Stomach (tissue), 9 donors: Measurements from ENCODE around the gene DCLRE1A. TPM values are rescaled to one million over a fixed set of nuclear protein-coding genes. Genes with fewer than 3 reads are reported as not detected.
"Not testable (repeated sequence)": the region's sequence is repeated elsewhere in the genome, so short reads cannot be mapped to it uniquely, and the experiment has no call there.

Experiments
- DNase-seq, 2 donors: peaks; one replicate each; pipeline versions ENCODE4 v3.0.0 to v3.0.0-alpha.2; 2013 to 2019
- H3K27ac ChIP-seq, 5 donors: fragments of 200-600 bp in 4 of 5; sonication (generic) in 4 of 5; one replicate each; pipeline ENCODE4 v1.5.1; 2013 to 2019; ENCODE audit warnings: mild to moderate bottlenecking in 1 of 5, moderate library complexity in 1 of 5
- H3K27me3 ChIP-seq, 3 donors: fragments of 200-600 bp; sonication (generic); one replicate each; pipeline ENCODE4 v1.5.1; 2017 to 2019; ENCODE audit warnings: mixed run types in 1 of 3
- H3K36me3 ChIP-seq, 4 donors: fragments of 200-600 bp; sonication (generic); 1 replicate in 3 of 4; 2 replicates in 1 of 4; pipeline ENCODE4 v1.5.1; 2016 to 2019
- H3K4me1 ChIP-seq, 4 donors: fragments of 200-600 bp; sonication (generic); one replicate each; pipeline ENCODE4 v1.5.1; 2016 to 2019
- H3K4me3 ChIP-seq, 4 donors: fragments of 200-600 bp; sonication (generic) in 3 of 4; one replicate each; pipeline ENCODE4 v1.5.1; 2016 to 2019; ENCODE audit warnings: mild to moderate bottlenecking in 1 of 4
- H3K9me3 ChIP-seq, 4 donors: fragments of 200-600 bp; sonication (generic); one replicate each; pipeline ENCODE4 v1.5.1; 2016 to 2019
- CTCF ChIP-seq, 7 experiments: fragments of 450-650 bp in 4 of 7; fragments of 200-600 bp in 3 of 7; sonication (generic) in 3 of 7; IDR thresholded peaks; one replicate each; pipeline ENCODE4 v1.5.1; 2016 to 2019; ENCODE audit warnings: antibody characterized with exemption in 7 of 7, control low read depth in 2 of 7, mild to moderate bottlenecking in 1 of 7
- EP300 ChIP-seq: sonication (generic); formaldehyde crosslinking; IDR thresholded peaks from one replicate; pipeline ENCODE4 v1.6.1; 2017; ENCODE audit warnings: antibody characterized with exemption
- POLR2A ChIP-seq, 4 donors: fragments of 450-650 bp; IDR thresholded peaks; one replicate each; pipeline ENCODE4 v1.6.1; 2016; ENCODE audit warnings: antibody characterized with exemption in 4 of 4, control low read depth in 2 of 4, mild to moderate bottlenecking in 1 of 4, moderate library complexity in 1 of 4
- POLR2AphosphoS5 ChIP-seq, 3 donors: sonication (generic); formaldehyde crosslinking; IDR thresholded peaks; one replicate each; pipeline ENCODE4 v1.6.1; 2016; ENCODE audit warnings: antibody characterized with exemption in 3 of 3
- WGBS, 5 donors: extraction: QIAGEN DNeasy Blood & Tissue Kit in 3 of 5; methylation state at CpG; one replicate each; pipeline versions ENCODE4 v1.1.5 to v1.1.7; 2013 to 2018; 5-methylcytosine and 5-hydroxymethylcytosine counted together
- intact Hi-C: fragments of 100-400 bp; cut with DNase I; formaldehyde crosslinking; loops from one replicate; pipeline ENCODE4 v1.15.1; 2023; ENCODE audit warnings: low total_unique reads
- polyA plus RNA-seq, 3 donors: library from polyadenylated mRNA; stranded (reverse); fragments of 200-250 nt; gene quantifications; one replicate each; pipeline ENCODE4 v1.2.3, GENCODE V29; 2013
- total RNA-seq, 5 donors: library from RNA; depleted of rRNA; stranded (reverse); fragments of >200 nt; gene quantifications; one replicate each; pipeline versions ENCODE4 v1.1.0 to v1.2.3, GENCODE V29; 2014 to 2016
- donor health status: healthy with polysubstance abuse.
- donor health status: Bipolar disorder and iron deficiency.
- donor health status: healthy.

DCLRE1A gene
- total and polyA plus RNA-seq, 8 donors = 2.0 to 11.7 (median 3.6) TPM

- H3K27ac ChIP-seq = no peak overlapping the region
- intact Hi-C loops = no loop called here
- peaks cover 6 to 56% (median 17%) of the 10 kb centered on the region in 4 donors for H3K4me1 ChIP-seq
- H3K27me3 ChIP-seq = no peaks in the 10 kb centered on the region
- no peak for DNase-seq
- peaks cover 0 to 30% (median 20%) of the 10 kb centered on the region in 4 donors for H3K36me3 ChIP-seq
- TF ChIP-seq POLR2A (IDR thresholded peaks at IDR 0.05) (no peak), EP300 (no peak), POLR2AphosphoS5 (IDR thresholded peaks at IDR 0.05) (no peak)
- H3K9me3 ChIP-seq = no peaks in the 10 kb centered on the region
- WGBS, 5 donors = 83 to 89% (median 87%) methylated on average over 5 of the region's 5 CpGs
- no peak overlapping the region for H3K4me3 ChIP-seq
Observed at GRCh38 chr10:113849140-113849803, 4.6 kb downstream of the DCLRE1A start.

GRCh38 chr10:113846036-113846435 lies 7.8 kb downstream of the DCLRE1A start:
- 84 to 95% (median 92%) methylated on average over 2 of the region's 2 CpGs for WGBS, 5 donors
- Histone ChIP-seq H3K27ac (no peak overlapping the region), H3K4me1 (peaks cover 0 to 28% (median 0%) of the 10 kb centered on the region in 4 donors), H3K9me3 (no peaks in the 10 kb centered on the region), H3K4me3 (no peak overlapping the region), H3K27me3 (no peaks in the 10 kb centered on the region), H3K36me3 (peaks cover 3 to 39% (median 30%) of the 10 kb centered on the region in 4 donors)
- DNase-seq = no peak
- no peak for TF ChIP-seq POLR2AphosphoS5 (IDR thresholded peaks at IDR 0.05)
- no peak for TF ChIP-seq CTCF (IDR thresholded peaks at IDR 0.05)
- TF ChIP-seq EP300 = no peak
- no peak for TF ChIP-seq POLR2A (IDR thresholded peaks at IDR 0.05)
- intact Hi-C loops = no loop called here

- no peak overlapping the region for H3K27ac ChIP-seq
- peaks cover 0 to 14% (median 0%) of the 10 kb centered on the region in 4 donors for H3K4me1 ChIP-seq
- WGBS, 5 donors = 58 to 67% (median 63%) methylated on average over 6 of the region's 6 CpGs
- H3K27me3 ChIP-seq = no peaks in the 10 kb centered on the region
- H3K4me3 ChIP-seq = no peak overlapping the region
- no peak for DNase-seq
- no peak for TF ChIP-seq POLR2AphosphoS5 (IDR thresholded peaks at IDR 0.05)
- no peak for TF ChIP-seq POLR2A (IDR thresholded peaks at IDR 0.05)
- TF ChIP-seq EP300 = no peak
- TF ChIP-seq CTCF (IDR thresholded peaks at IDR 0.05) = no peak
- H3K36me3 ChIP-seq = peaks cover 3 to 52% (median 43%) of the 10 kb centered on the region in 4 donors
- intact Hi-C loops = no loop called here
- no peaks in the 10 kb centered on the region for H3K9me3 ChIP-seq
Observed at GRCh38 chr10:113843972-113844485, 9.9 kb downstream of the DCLRE1A start.

GRCh38 chr10:113842171-113842570 lies 11.7 kb downstream of the DCLRE1A start:
- no peaks in the 10 kb centered on the region for H3K4me1 ChIP-seq
- intact Hi-C loops = no loop called here
- no peak overlapping the region for H3K4me3 ChIP-seq
- DNase-seq = no peak
- peaks cover 3 to 55% (median 43%) of the 10 kb centered on the region in 4 donors for H3K36me3 ChIP-seq
- H3K27ac ChIP-seq = no peak overlapping the region
- no peaks in the 10 kb centered on the region for H3K9me3 ChIP-seq
- TF ChIP-seq CTCF (IDR thresholded peaks at IDR 0.05) = no peak
- TF ChIP-seq POLR2A (IDR thresholded peaks at IDR 0.05) = no peak
- TF ChIP-seq EP300 = no peak
- no peak for TF ChIP-seq POLR2AphosphoS5 (IDR thresholded peaks at IDR 0.05)
- WGBS, 5 donors = 30 to 63% (median 46%) methylated on average over 1 of the region's 1 CpG
- H3K27me3 ChIP-seq = no peaks in the 10 kb centered on the region

GRCh38 chr10:113828567-113828966 lies 25.3 kb downstream of the DCLRE1A start:
- H3K4me3 ChIP-seq, H3K36me3 ChIP-seq, H3K9me3 ChIP-seq, H3K27ac ChIP-seq, DNase-seq, H3K27me3 ChIP-seq, intact Hi-C loops, H3K4me1 ChIP-seq: not testable (repeated sequence)
- 90 to 96% (median 94%) methylated on average over 10 of the region's 10 CpGs for WGBS, 5 donors
